ENCODE measurements around the gene HECW1.

HECW1 gene

GRCh38 chr7:43602256-43602655 lies 489.8 kb downstream of the HECW1 start:
- DNase-seq, result no peak
- H3K9me3 ChIP-seq (ENCODE audit: severe bottlenecking), result no peaks in the 10 kb centered on the region
- no peak overlapping the region for H3K27ac ChIP-seq
- no peaks in the 10 kb centered on the region for H3K36me3 ChIP-seq
- no peaks in the 10 kb centered on the region for H3K27me3 ChIP-seq (ENCODE audit: insufficient read depth, low read depth, severe bottlenecking)
- TF ChIP-seq CTCF (IDR thresholded peaks at IDR 0.05; ENCODE audit: low read depth, low read length), result no peak
- no peak overlapping the region for H3K4me3 ChIP-seq (ENCODE audit: low read depth, low read length)

DNA sequence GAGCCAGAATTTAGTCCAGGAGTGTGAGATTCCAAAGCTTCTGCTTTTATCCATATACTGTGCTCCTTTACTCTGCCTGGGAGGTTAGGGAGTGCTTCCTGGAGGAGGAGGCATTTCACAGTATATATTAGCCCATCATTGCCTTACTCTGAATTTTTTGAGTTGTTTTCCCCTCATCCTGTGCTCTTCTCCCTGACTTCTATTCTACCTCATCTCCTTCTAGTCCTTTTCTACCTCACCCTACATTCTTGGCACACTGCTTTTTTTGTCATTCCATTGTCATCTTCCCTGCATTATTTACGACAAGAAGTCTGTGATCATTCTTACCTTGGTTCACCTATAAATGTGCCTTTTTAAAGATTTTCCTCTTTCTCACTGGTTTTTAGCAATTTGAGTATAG lies 491.8 kb downstream of the HECW1 start:
- Histone ChIP-seq H3K9me3 (ENCODE audit: severe bottlenecking) (no peaks in the 10 kb centered on the region), H3K27me3 (ENCODE audit: insufficient read depth, low read depth, severe bottlenecking) (no peaks in the 10 kb centered on the region), H3K4me3 (ENCODE audit: low read depth, low read length) (no peak overlapping the region), H3K27ac (no peak overlapping the region), H3K36me3 (no peaks in the 10 kb centered on the region)
- no peak for DNase-seq
- TF ChIP-seq CTCF (IDR thresholded peaks at IDR 0.05; ENCODE audit: low read depth, low read length), result no peak

DNA sequence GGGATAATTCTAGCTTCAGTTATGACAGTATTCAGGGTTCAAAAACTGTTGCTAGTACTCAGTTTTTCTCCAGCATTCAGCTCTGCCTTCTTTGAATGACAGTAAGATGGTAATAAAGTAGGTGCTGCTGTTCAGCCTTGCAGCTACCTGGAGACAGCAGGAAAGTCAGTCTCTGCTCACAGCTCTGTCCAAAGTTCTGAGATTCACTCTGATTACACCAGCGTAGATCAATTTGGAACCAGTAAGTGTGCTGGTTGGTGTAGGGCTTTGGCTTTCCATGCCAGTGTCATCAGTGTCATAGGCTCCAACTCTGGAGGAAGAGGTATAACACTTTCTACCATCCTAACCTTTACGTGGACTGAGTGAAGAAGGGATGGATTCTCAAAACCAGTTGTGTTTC lies 496.6 kb downstream of the HECW1 start:
- DNase-seq, result no peak
- Histone ChIP-seq H3K9me3 (ENCODE audit: severe bottlenecking) (no peaks in the 10 kb centered on the region), H3K36me3 (no peaks in the 10 kb centered on the region), H3K27ac (no peak overlapping the region), H3K4me3 (ENCODE audit: low read depth, low read length) (no peak overlapping the region), H3K27me3 (ENCODE audit: insufficient read depth, low read depth, severe bottlenecking) (no peaks in the 10 kb centered on the region)
- TF ChIP-seq CTCF (IDR thresholded peaks at IDR 0.05; ENCODE audit: low read depth, low read length), result no peak

DNA sequence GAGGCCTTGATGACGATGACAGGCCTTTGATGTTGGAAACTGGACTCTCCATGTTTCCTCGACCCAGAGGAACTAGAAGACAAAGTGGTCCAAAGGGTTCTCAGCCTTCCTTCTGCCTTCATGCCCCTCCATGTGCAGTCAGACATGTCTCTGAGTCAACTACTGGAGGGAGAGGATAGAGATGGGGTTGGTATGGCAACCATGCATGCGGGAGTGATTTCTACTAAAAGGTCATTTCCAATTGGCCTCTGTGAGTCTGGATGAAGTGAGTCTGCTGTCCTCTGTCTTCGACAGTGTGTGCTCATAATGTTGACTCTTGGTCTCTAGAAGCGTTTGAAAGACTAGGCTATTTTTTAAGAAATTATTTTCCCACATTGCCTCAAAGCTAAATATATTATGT lies 499.7 kb downstream of the HECW1 start:
- H3K9me3 ChIP-seq (ENCODE audit: severe bottlenecking), result no peaks in the 10 kb centered on the region
- TF ChIP-seq CTCF (IDR thresholded peaks at IDR 0.05; ENCODE audit: low read depth, low read length), result no peak
- H3K27ac ChIP-seq, result no peak overlapping the region

DNA sequence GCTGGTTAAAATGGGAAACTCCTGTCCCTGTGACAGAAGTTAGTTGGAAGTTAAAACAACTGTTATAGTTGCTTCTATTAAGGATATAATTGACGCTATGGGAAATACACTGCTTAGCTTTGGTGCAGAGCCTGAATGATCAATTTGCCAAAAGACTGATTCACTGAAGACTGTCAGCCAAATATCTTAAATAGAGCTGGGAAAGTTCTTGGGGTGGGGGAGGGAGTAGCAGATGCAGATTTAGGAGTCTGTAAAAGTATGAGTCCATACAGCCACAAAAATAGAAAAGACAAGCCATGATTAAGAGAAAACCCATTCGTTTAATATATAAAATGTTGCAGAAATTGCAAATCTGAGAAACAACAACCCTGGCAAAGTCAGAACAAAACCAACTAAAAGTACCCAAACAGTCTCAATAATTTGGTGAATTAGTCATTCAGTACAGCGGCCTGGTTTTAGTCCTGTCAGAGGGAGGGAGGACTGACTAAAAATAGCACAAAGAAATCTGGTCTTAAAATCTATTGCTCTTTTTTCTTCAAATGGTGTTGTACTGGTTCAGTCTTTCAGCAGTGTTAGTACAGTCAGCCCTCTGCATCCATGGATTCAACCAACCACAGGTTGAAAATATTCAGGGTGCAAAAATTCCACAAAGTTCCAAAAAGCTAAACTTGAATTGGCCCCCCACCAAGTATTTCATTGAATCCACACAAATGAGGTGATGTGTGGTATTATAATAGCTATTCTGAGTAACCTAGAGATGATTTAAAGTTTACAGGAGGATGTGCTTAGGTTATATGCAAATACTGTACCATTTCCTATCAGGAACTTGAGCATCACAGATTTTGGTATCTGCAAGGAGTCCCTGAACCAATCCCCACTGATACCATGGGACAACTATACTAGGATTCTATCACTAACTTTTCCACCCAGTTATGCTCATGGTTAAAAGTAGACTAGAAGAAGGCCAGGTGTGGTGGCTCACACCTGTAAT lies 500.4 kb downstream of the HECW1 start:
- no peak for DNase-seq
- no peaks in the 10 kb centered on the region for H3K9me3 ChIP-seq (ENCODE audit: severe bottlenecking)
- H3K4me3 ChIP-seq (ENCODE audit: low read depth, low read length), result no peak overlapping the region
- no peaks in the 10 kb centered on the region for H3K27me3 ChIP-seq (ENCODE audit: insufficient read depth, low read depth, severe bottlenecking)
- H3K36me3 ChIP-seq, result no peaks in the 10 kb centered on the region
- TF ChIP-seq CTCF (IDR thresholded peaks at IDR 0.05; ENCODE audit: low read depth, low read length), result no peak
- H3K27ac ChIP-seq, result no peak overlapping the region

More for the DNA sequence above, 499.7 kb downstream of the HECW1 start:
- no peaks in the 10 kb centered on the region for H3K36me3 ChIP-seq
- no peak overlapping the region for H3K4me3 ChIP-seq (ENCODE audit: low read depth, low read length)
- no peaks in the 10 kb centered on the region for H3K27me3 ChIP-seq (ENCODE audit: insufficient read depth, low read depth, severe bottlenecking)
- DNase-seq, result no peak
